ENCODE results near the gene POMZP3.
"Not testable (repeated sequence)": the region's sequence is repeated elsewhere in the genome, so short reads cannot be mapped to it uniquely, and the experiment has no call there.

DNA sequence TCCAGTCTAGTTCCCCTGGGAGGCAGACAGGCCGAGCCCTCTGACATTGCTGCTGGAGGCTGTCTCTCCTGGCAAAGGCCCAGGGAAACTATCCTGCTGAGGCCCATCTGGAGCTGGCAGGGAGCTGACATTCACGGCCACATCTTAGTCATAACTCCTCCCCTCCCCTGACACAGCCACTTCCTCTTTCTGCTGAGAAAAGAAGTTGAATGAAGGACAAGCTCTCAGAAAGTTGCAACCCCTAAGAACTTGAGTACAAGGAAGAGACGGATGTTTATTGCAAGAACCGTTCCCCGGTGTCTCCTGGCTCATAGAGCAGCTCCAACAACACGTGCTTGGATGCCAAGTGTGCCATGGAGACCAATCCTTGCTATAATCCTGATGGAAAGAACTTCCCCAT, 21.1 kb downstream of the POMZP3 start:
- TF ChIP-seq, protein P1, sequence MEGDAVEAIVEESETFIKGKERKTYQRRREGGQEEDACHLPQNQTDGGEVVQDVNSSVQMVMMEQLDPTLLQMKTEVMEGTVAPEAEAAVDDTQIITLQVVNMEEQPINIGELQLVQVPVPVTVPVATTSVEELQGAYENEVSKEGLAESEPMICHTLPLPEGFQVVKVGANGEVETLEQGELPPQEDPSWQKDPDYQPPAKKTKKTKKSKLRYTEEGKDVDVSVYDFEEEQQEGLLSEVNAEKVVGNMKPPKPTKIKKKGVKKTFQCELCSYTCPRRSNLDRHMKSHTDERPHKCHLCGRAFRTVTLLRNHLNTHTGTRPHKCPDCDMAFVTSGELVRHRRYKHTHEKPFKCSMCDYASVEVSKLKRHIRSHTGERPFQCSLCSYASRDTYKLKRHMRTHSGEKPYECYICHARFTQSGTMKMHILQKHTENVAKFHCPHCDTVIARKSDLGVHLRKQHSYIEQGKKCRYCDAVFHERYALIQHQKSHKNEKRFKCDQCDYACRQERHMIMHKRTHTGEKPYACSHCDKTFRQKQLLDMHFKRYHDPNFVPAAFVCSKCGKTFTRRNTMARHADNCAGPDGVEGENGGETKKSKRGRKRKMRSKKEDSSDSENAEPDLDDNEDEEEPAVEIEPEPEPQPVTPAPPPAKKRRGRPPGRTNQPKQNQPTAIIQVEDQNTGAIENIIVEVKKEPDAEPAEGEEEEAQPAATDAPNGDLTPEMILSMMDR (IDR thresholded peaks at IDR 0.05), result not testable (repeated sequence)
- TF ChIP-seq POLR2A (IDR thresholded peaks at IDR 0.05), result not testable (repeated sequence)

Measured in uterus (tissue), 2 donors.